MM.1S (cell line): ENCODE measurements around the gene AGBL4.

Source experiments
- DNase-seq: peaks from one replicate; pipeline ENCODE4 v3.0.0-alpha.2; 2015
- H2AFZ ChIP-seq: fragments of 300-600 bp; sonication (generic); 2 replicates; pipeline ENCODE4 v1.6.0; 2016; ENCODE audit warnings: antibody characterized with exemption, low read length
- H3F3A ChIP-seq: fragments of 300-600 bp; sonication (generic); 2 replicates; pipeline ENCODE4 v1.6.1; 2016; ENCODE audit warnings: mild to moderate bottlenecking, antibody characterized with exemption, low read length, moderate library complexity, mixed read lengths; ENCODE audit not compliant: insufficient read depth
- H3K27ac ChIP-seq: fragments of 300-600 bp; sonication (generic); 2 replicates; pipeline ENCODE4 v1.5.1; 2016; ENCODE audit warnings: mild to moderate bottlenecking, low read length
- H3K27me3 ChIP-seq: fragments of 300-600 bp; sonication (generic); replicated peaks from 2 replicates; pipeline ENCODE4 v1.6.0; 2016; ENCODE audit warnings: low read length; ENCODE audit not compliant: insufficient read depth
- H3K36me3 ChIP-seq: fragments of 300-600 bp; sonication (generic); replicated peaks from 2 replicates; pipeline ENCODE4 v1.6.1; 2016; ENCODE audit warnings: mild to moderate bottlenecking, low read length, mixed read lengths; ENCODE audit not compliant: insufficient read depth
- H3K4me1 ChIP-seq: fragments of 300-600 bp; sonication (generic); 2 replicates; pipeline ENCODE4 v1.6.1; 2016; ENCODE audit warnings: low read length, mixed read lengths
- H3K4me2 ChIP-seq: fragments of 300-600 bp; sonication (generic); 2 replicates; pipeline ENCODE4 v1.6.0; 2016; ENCODE audit warnings: low read depth, low read length
- H3K4me3 ChIP-seq: fragments of 300-600 bp; sonication (generic); 2 replicates; pipeline ENCODE4 v1.5.1; 2016; ENCODE audit warnings: low read length, mixed read lengths
- H3K79me2 ChIP-seq: fragments of 300-600 bp; sonication (generic); 2 replicates; pipeline ENCODE4 v1.6.1; 2016; ENCODE audit warnings: mixed run types, low read length, mixed read lengths
- H3K9ac ChIP-seq: fragments of 300-600 bp; sonication (generic); 2 replicates; pipeline ENCODE4 v1.6.1; 2016; ENCODE audit warnings: low read length, mixed read lengths
- H3K9me2 ChIP-seq: fragments of 300-600 bp; sonication (generic); replicated peaks from 2 replicates; pipeline ENCODE4 v1.6.1; 2016; ENCODE audit warnings: mild to moderate bottlenecking, low read length, mixed read lengths; ENCODE audit not compliant: insufficient read depth
- H3K9me3 ChIP-seq: fragments of 300-600 bp; sonication (generic); replicated peaks from 2 replicates; pipeline ENCODE4 v1.6.1; 2016; ENCODE audit warnings: mild to moderate bottlenecking, low read length, mixed read lengths; ENCODE audit not compliant: insufficient read depth
- H4K20me1 ChIP-seq: fragments of 300-600 bp; sonication (generic); 2 replicates; pipeline ENCODE4 v1.6.1; 2016; ENCODE audit warnings: mild to moderate bottlenecking, low read length, moderate library complexity, mixed read lengths; ENCODE audit not compliant: insufficient read depth
- EZH2 ChIP-seq: fragments of 300-600 bp; sonication (generic); optimal IDR thresholded peaks from 2 replicates; pipeline ENCODE3; 2017; ENCODE audit warnings: low read depth, mild to moderate bottlenecking, antibody characterized with exemption, low read length, mixed read lengths
- EZH2phosphoT487 ChIP-seq: fragments of 300-600 bp; sonication (generic); IDR thresholded peaks from 2 replicates; pipeline ENCODE4 v1.6.1; 2018; ENCODE audit warnings: antibody characterized with exemption, low read length
- TF ChIP-seq, protein P1 (sequence below): fragments of 300-600 bp; sonication (generic); IDR thresholded peaks from 2 replicates; pipeline ENCODE4 v1.5.1; 2016; ENCODE audit warnings: antibody characterized with exemption, low read length, mixed read lengths

Gene AGBL4

DNA sequence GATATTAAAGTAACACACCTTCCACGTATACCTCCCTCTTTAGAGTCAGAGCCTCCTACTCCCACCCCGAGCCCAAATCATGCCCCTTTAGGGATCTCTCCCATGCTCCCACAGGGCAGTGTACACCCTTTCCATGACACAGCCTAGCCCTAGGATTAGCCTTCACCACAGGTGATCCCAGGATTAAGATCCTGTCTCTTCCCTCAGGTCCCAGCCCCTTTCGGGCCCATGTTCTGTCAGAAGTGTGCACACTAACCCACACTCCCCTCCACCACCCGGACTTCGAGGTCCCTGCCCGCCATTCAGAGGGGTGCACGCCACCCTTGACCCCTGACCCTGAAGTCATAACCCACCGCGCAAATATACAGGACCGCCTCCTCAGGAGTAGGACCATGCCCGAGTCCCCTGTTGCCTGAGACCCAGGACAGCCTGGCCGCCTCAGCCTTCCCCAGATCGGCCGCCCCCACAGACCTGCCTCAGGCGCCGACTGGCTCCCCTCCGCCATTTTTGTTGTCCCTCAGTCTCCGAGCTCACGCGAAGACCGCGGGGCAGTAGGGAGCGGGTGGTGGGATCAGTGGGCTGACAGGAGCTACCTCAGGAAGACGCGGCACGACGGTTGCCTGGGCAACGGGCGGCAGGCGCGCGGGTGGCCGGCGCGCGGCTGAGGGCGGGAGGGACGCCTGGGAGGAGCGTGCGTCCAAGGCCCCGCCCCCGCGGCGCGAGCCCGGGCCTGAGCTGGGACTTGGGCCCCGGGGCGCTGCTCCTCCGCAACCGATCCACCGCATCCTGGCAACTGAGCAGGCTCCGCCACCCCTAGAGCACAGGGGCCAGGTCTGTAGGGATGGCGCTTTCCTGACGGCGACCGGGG, at the start of gene AGBL4:
TSS of gene AGBL4 (minus strand) at position 663 of the 868 bp plus-strand sequence.
- Histone ChIP-seq H3F3A (no peaks in the 10 kb centered on the region), H3K4me3 (no peak within 1 kb of the TSS), H3K79me2 (no peaks in the 10 kb centered on the region), H3K9me3 (no peaks in the 10 kb centered on the region), H3K36me3 (no peaks in the 10 kb centered on the region), H2AFZ (no peak within 1 kb of the TSS), H3K4me1 (no peaks in the 10 kb centered on the region), H3K27ac (no peak within 1 kb of the TSS), H3K4me2 (no peak within 1 kb of the TSS), H3K9me2 (no peaks in the 10 kb centered on the region), H4K20me1 (no peaks in the 10 kb centered on the region), H3K27me3 (no peaks in the 10 kb centered on the region), H3K9ac (no peak within 1 kb of the TSS)
- DNase-seq: no peak
- TF ChIP-seq EZH2phosphoT487 (no peak), EZH2 (no peak)
- TF ChIP-seq, protein P1, sequence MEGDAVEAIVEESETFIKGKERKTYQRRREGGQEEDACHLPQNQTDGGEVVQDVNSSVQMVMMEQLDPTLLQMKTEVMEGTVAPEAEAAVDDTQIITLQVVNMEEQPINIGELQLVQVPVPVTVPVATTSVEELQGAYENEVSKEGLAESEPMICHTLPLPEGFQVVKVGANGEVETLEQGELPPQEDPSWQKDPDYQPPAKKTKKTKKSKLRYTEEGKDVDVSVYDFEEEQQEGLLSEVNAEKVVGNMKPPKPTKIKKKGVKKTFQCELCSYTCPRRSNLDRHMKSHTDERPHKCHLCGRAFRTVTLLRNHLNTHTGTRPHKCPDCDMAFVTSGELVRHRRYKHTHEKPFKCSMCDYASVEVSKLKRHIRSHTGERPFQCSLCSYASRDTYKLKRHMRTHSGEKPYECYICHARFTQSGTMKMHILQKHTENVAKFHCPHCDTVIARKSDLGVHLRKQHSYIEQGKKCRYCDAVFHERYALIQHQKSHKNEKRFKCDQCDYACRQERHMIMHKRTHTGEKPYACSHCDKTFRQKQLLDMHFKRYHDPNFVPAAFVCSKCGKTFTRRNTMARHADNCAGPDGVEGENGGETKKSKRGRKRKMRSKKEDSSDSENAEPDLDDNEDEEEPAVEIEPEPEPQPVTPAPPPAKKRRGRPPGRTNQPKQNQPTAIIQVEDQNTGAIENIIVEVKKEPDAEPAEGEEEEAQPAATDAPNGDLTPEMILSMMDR: no peak

DNA sequence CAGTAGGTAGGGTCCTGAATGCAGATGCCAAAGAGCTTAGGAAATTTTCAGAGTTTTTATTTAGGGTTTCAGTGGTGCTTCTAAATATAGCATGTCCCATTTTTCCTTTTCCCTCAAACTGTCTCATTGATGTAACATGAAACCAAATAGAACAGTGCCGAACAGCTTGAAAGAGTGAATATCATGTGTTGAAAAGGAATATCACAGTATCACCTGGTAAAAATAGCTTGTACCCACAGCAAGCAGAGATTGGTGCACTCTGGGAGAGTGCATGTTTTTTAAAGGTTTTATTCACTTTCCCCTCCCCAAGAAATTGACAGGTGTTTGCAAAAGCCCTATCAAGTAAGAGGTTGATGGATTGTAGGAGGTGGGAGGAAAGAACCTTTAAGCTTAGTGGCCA, 43.1 kb upstream of the AGBL4 start:
- no peak overlapping the region for H3K4me3 ChIP-seq
- no peaks in the 10 kb centered on the region for H3K79me2 ChIP-seq
- TF ChIP-seq EZH2phosphoT487 (no peak), EZH2 (no peak)
- TF ChIP-seq, protein P1: no peak
- H4K20me1 ChIP-seq: no peaks in the 10 kb centered on the region
- H3K4me2 ChIP-seq: no peak overlapping the region
- no peaks in the 10 kb centered on the region for H3K27me3 ChIP-seq
- no peaks in the 10 kb centered on the region for H3K9me2 ChIP-seq
- no peak overlapping the region for H3K27ac ChIP-seq
- H3K4me1 ChIP-seq: no peaks in the 10 kb centered on the region; the same call in 1 of the 2 replicates
- no peaks in the 10 kb centered on the region for H3K9me3 ChIP-seq
- no peak overlapping the region for H2AFZ ChIP-seq
- H3K9ac ChIP-seq: no peak overlapping the region
- H3K36me3 ChIP-seq: no peaks in the 10 kb centered on the region
- DNase-seq: no peak
- H3F3A ChIP-seq: no peaks in the 10 kb centered on the region

GRCh38 chr1:50060279-50060678, 36.5 kb upstream of the AGBL4 start:
- Histone ChIP-seq H3K4me2 (no peak overlapping the region), H3K4me1 (no peaks in the 10 kb centered on the region; the same call in 1 of the 2 replicates), H3K9me2 (no peaks in the 10 kb centered on the region), H3K79me2 (no peaks in the 10 kb centered on the region), H3K9me3 (no peaks in the 10 kb centered on the region), H3F3A (no peaks in the 10 kb centered on the region), H3K9ac (no peak overlapping the region), H3K27ac (no peak overlapping the region), H3K27me3 (no peaks in the 10 kb centered on the region), H2AFZ (no peak overlapping the region), H4K20me1 (no peaks in the 10 kb centered on the region), H3K4me3 (no peak overlapping the region), H3K36me3 (no peaks in the 10 kb centered on the region)
- TF ChIP-seq EZH2 (no peak), EZH2phosphoT487 (no peak)
- TF ChIP-seq, protein P1: no peak
- no peak for DNase-seq
